Brain microvascular endothelial cell (primary cell): ENCODE data around the gene ETS1.

Experiments
- DNase-seq: peaks from one replicate; pipeline ENCODE4 v3.0.0-alpha.2; 2020
- H3K27ac ChIP-seq: fragments of 250-450 bp; sonication (Bioruptor Pico); 2 replicates; pipeline ENCODE4 v1.5.1; 2020; ENCODE audit warnings: mild to moderate bottlenecking, moderate library complexity
- H3K27me3 ChIP-seq: fragments of 250-450 bp; sonication (Bioruptor Pico); replicated peaks from 2 replicates; pipeline ENCODE4 v1.5.1; 2020; ENCODE audit warnings: mild to moderate bottlenecking
- H3K36me3 ChIP-seq: fragments of 250-450 bp; sonication (Bioruptor Pico); replicated peaks from 2 replicates; pipeline ENCODE4 v1.5.1; 2020; ENCODE audit warnings: mild to moderate bottlenecking
- H3K4me3 ChIP-seq: 2 replicates; pipeline ENCODE4 v1.5.1; 2011; ENCODE audit warnings: low read depth, mild to moderate bottlenecking, control low read depth, low read length, moderate library complexity
- in situ Hi-C: cut with HindIII; loops from 2 replicates; pipeline ENCODE4 v1.10.0; 2017; ENCODE audit warnings: low sequenced_read_pairs, low pct_ligation_motif_present
- TF ChIP-seq, protein P1 (sequence below): IDR thresholded peaks from 2 replicates; pipeline ENCODE4 v1.5.1; 2011; ENCODE audit warnings: low read depth, mild to moderate bottlenecking, moderate library complexity, low read length, control low read depth, inconsistent platforms; ENCODE audit errors: missing control alignments

The ETS1 gene

GRCh38 chr11:128501632-128502549 lies 85.5 kb downstream of the ETS1 start:
- Histone ChIP-seq H3K36me3 (peaks cover 5% of the 10 kb centered on the region), H3K27ac (peak overlapping the region; percentile 98), H3K27me3 (no peaks in the 10 kb centered on the region), H3K4me3 (no peak overlapping the region)
- in situ Hi-C loops = no loop called here
- peak; percentile 80 for DNase-seq
- TF ChIP-seq, protein P1, sequence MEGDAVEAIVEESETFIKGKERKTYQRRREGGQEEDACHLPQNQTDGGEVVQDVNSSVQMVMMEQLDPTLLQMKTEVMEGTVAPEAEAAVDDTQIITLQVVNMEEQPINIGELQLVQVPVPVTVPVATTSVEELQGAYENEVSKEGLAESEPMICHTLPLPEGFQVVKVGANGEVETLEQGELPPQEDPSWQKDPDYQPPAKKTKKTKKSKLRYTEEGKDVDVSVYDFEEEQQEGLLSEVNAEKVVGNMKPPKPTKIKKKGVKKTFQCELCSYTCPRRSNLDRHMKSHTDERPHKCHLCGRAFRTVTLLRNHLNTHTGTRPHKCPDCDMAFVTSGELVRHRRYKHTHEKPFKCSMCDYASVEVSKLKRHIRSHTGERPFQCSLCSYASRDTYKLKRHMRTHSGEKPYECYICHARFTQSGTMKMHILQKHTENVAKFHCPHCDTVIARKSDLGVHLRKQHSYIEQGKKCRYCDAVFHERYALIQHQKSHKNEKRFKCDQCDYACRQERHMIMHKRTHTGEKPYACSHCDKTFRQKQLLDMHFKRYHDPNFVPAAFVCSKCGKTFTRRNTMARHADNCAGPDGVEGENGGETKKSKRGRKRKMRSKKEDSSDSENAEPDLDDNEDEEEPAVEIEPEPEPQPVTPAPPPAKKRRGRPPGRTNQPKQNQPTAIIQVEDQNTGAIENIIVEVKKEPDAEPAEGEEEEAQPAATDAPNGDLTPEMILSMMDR = no peak

GRCh38 chr11:128501008-128501407 lies 86.3 kb downstream of the ETS1 start:
- in situ Hi-C loops = no loop called here
- no peak for DNase-seq
- H3K36me3 ChIP-seq = peaks cover 3% of the 10 kb centered on the region
- no peak overlapping the region for H3K4me3 ChIP-seq
- no peaks in the 10 kb centered on the region for H3K27me3 ChIP-seq
- TF ChIP-seq, protein P1 = no peak
- peak overlapping the region; percentile 98 for H3K27ac ChIP-seq

DNA sequence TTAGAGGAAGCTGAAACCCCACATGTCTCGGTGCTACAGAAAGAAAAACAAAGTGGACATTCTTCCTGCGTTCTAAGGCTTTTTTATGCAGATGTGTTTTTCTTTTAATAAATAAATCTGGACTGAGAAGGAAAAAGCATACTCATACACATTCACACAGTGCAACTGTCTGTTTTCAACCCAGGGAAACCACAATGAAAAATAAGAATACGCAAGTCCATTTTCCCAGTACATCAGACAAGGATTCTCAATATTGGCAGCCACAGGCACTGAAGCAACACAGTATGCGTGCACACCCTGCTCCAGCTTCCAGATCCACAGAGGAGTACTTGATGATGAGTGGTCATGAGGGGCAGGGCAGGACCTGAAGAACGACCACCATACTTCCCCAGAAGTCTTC lies 86.9 kb downstream of the ETS1 start:
- TF ChIP-seq, protein P1 = no peak
- Histone ChIP-seq H3K4me3 (no peak overlapping the region), H3K36me3 (no peaks in the 10 kb centered on the region), H3K27ac (peak overlapping the region; percentile 98), H3K27me3 (no peaks in the 10 kb centered on the region)
- peak; percentile 65 for DNase-seq
- in situ Hi-C loops = no loop called here

- H3K4me3 ChIP-seq = no peak overlapping the region
Observed at GRCh38 chr11:128499613-128500253, 87.6 kb downstream of the ETS1 start.

DNA sequence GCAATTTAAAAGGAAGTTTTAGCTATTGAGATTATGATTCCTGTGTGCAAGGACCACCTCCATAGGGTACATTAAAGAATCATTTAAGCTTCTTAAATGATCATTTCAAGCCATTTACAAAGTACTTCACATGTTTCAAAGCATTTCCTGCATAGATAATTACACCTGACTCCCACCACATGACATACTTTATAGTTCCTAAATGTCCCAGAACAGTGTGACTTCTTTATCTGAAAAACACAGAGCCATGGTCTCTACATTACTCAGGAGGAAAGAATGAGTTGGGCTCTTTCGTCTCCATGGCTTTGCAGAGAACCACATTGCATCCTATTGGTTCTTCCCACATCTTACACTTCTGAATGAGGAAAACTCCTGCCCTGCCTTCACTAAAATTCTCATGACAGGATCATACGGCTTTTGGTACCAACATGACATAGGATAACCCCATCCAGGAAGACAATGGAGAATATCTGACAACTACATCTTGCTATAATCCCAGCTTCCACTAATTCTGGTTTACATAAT lies 88.6 kb downstream of the ETS1 start:
- TF ChIP-seq, protein P1 = no peak
- H3K27ac ChIP-seq = peak overlapping the region; percentile 98
- in situ Hi-C loops = no loop called here
- H3K4me3 ChIP-seq = no peak overlapping the region
- peaks cover 2% of the 10 kb centered on the region for H3K36me3 ChIP-seq
- peak; percentile 81 for DNase-seq
- no peaks in the 10 kb centered on the region for H3K27me3 ChIP-seq

More at GRCh38 chr11:128499613-128500253, 87.6 kb downstream of the ETS1 start:
- Histone ChIP-seq H3K27me3 (no peaks in the 10 kb centered on the region), H3K36me3 (no peaks in the 10 kb centered on the region), H3K27ac (peak overlapping the region; percentile 98)
- DNase-seq = no peak
- in situ Hi-C loops = no loop called here
- TF ChIP-seq, protein P1 = no peak
